Measurements from ENCODE around the gene ISM1. TPM values are rescaled to one million over a fixed set of nuclear protein-coding genes. Genes with fewer than 3 reads are reported as not detected.
"Not testable (repeated sequence)": the region's sequence is repeated elsewhere in the genome, so short reads cannot be mapped to it uniquely, and the experiment has no call there.

The ISM1 gene
- total RNA-seq, 6 donors from 2014 or later, result 2.2 to 7.4 (median 2.3) TPM; not detected in 1

GRCh38 chr20:13231031-13231752 is 10.1 kb downstream of the ISM1 start:
- 57 to 70% methylated on average over 7 of the region's 7 CpGs for WGBS, 2 donors
- DNase-seq, result no peak

GRCh38 chr20:13232999-13233398 is 11.9 kb downstream of the ISM1 start:
- DNase-seq (no peak), ATAC-seq (ENCODE audit: low FRiP score in 2 of 2) (no peak)
- Histone ChIP-seq H3K9me3 (no peaks in the 10 kb centered on the region), H3K27ac (no peak overlapping the region), H3K27me3 (no peaks in the 10 kb centered on the region), H3K36me3 (no peaks in the 10 kb centered on the region), H3K4me3 (no peak overlapping the region), H3K4me1 (peaks cover 0 to 3% (median 0%) of the 10 kb centered on the region in 4 donors)
- 85 to 92% methylated on average over 10 of the region's 10 CpGs for WGBS, 2 donors
- TF ChIP-seq CTCF (IDR thresholded peaks at IDR 0.05), result no peak
- TF ChIP-seq POLR2A (IDR thresholded peaks at IDR 0.05), result no peak
- no peak for TF ChIP-seq POLR2AphosphoS5 (IDR thresholded peaks at IDR 0.05)
- no peak for TF ChIP-seq EP300 (IDR thresholded peaks at IDR 0.05)

More at GRCh38 chr20:13231031-13231752, 10.1 kb downstream of the ISM1 start:
- H3K4me1 ChIP-seq, result peaks cover 0 to 3% (median 0%) of the 10 kb centered on the region in 4 donors
- H3K4me3 ChIP-seq, result no peak overlapping the region
- H3K36me3 ChIP-seq, result no peaks in the 10 kb centered on the region
- no peaks in the 10 kb centered on the region for H3K9me3 ChIP-seq
- TF ChIP-seq EP300 (IDR thresholded peaks at IDR 0.05) (no peak), POLR2AphosphoS5 (IDR thresholded peaks at IDR 0.05) (no peak), POLR2A (IDR thresholded peaks at IDR 0.05) (no peak), CTCF (IDR thresholded peaks at IDR 0.05) (no peak)
- no peak overlapping the region for H3K27ac ChIP-seq
- no peaks in the 10 kb centered on the region for H3K27me3 ChIP-seq
- ATAC-seq (ENCODE audit: low FRiP score in 2 of 2), result no peak

- TF ChIP-seq CTCF (IDR thresholded peaks at IDR 0.05), result no peak
- TF ChIP-seq POLR2AphosphoS5 (IDR thresholded peaks at IDR 0.05), result no peak
- TF ChIP-seq EP300 (IDR thresholded peaks at IDR 0.05), result no peak
- TF ChIP-seq POLR2A (IDR thresholded peaks at IDR 0.05), result no peak
- Histone ChIP-seq H3K4me3 (no peak overlapping the region), H3K27me3 (no peaks in the 10 kb centered on the region), H3K27ac (no peak overlapping the region), H3K36me3 (no peaks in the 10 kb centered on the region), H3K9me3 (no peaks in the 10 kb centered on the region), H3K4me1 (peaks cover 0 to 3% (median 0%) of the 10 kb centered on the region in 4 donors)
- no peak for DNase-seq
- 50 to 100% methylated on average over 1 of the region's 1 CpG for WGBS, 2 donors
- ATAC-seq (ENCODE audit: low FRiP score in 2 of 2), result no peak
Observed at GRCh38 chr20:13234961-13235360, 13.9 kb downstream of the ISM1 start.

GRCh38 chr20:13236360-13236759 is 15.3 kb downstream of the ISM1 start:
- not testable (repeated sequence) for H3K27me3 ChIP-seq; DNase-seq; H3K9me3 ChIP-seq; H3K4me3 ChIP-seq; H3K36me3 ChIP-seq; H3K4me1 ChIP-seq; H3K27ac ChIP-seq; ATAC-seq (ENCODE audit: low FRiP score in 2 of 2)
- WGBS, 2 donors, result 92% methylated on average over 2 of the region's 2 CpGs

GRCh38 chr20:13236990-13237720 is 16.1 kb downstream of the ISM1 start:
- Histone ChIP-seq H3K36me3 (no peaks in the 10 kb centered on the region), H3K27me3 (no peaks in the 10 kb centered on the region), H3K9me3 (no peaks in the 10 kb centered on the region), H3K4me1 (no peaks in the 10 kb centered on the region), H3K27ac (no peak overlapping the region), H3K4me3 (no peak overlapping the region)
- 100% methylated on average over 1 of the region's 1 CpG; no CpG with 5 or more reads in 1 of the 2 donors for WGBS, 2 donors
- DNase-seq (no peak), ATAC-seq (ENCODE audit: low FRiP score in 2 of 2) (no peak)
- no peak for TF ChIP-seq EP300 (IDR thresholded peaks at IDR 0.05)

All from upper lobe of left lung (tissue), 6 donors.